Stimulated activated CD4-positive, alpha-beta T cell treated with anti-CD3 and anti-CD28 coated beads, Interleukin-12 subunit alpha, Interleukin-12 subunit beta, amount 100 ng/mL, for 4 hours (primary cell): Measurements from ENCODE around the gene GABPB2.

Experiments
- DNase-seq: peaks from one replicate; pipeline ENCODE4 v3.0.0-alpha.2; 2020

GABPB2 gene

GRCh38 chr1:151166505-151166956 is 96.0 kb downstream of the GABPB2 start:
- DNase-seq, result no peak

GRCh38 chr1:151167116-151167515 is 96.6 kb downstream of the GABPB2 start:
- no peak for DNase-seq

- DNase-seq, result no peak
Observed at GRCh38 chr1:151171190-151171589, 100.6 kb downstream of the GABPB2 start.
